Stimulated activated naive CD8-positive, alpha-beta T cell treated with anti-CD3 and anti-CD28 coated beads, Interleukin-15, Interleukin-2, amounts not matched to agents 100 ng/mL and 50 ng/mL, for 24 hours (primary cell): ENCODE data around the gene KIAA1958.
A peak's percentile ranks its signal among the peaks of the same experiment; 100 is the strongest.

Experiments used
- H3K27ac Mint-ChIP-seq: one replicate; pipeline ENCODE4 v1.8.0; 2021; ENCODE audit warnings: mild to moderate bottlenecking, mixed read lengths
- H3K27me3 Mint-ChIP-seq: one replicate; pipeline ENCODE4 v1.8.0; 2021; ENCODE audit warnings: mixed read lengths
- H3K36me3 Mint-ChIP-seq: one replicate; pipeline ENCODE4 v1.8.0; 2021; ENCODE audit warnings: low read depth, mixed read lengths
- H3K4me1 Mint-ChIP-seq: one replicate; pipeline ENCODE4 v1.8.0; 2021; ENCODE audit warnings: low read depth, mixed read lengths
- H3K4me3 Mint-ChIP-seq: one replicate; pipeline ENCODE4 v1.8.0; 2021; ENCODE audit warnings: mild to moderate bottlenecking, mixed read lengths
- H3K9me3 Mint-ChIP-seq: one replicate; pipeline ENCODE4 v1.8.0; 2021; ENCODE audit warnings: mixed read lengths

Gene KIAA1958

DNA sequence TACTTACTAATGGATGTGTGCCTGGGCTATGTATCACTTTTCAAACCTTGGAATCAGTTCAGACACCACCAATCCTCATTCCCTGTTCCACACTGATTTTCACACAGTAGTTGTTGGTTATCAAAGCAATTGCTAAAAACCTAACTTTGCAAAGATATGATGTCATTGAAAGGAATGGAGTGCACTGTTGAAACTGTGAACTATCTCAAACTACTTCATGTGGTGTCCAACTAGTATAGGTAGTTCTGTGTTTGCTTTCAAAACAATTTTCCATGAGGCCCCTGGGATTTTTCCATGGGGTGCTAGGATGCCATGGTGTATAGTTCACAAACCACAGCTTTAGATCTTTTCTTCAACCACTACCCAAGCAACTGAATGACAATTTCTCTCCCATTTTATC is 213.5 kb downstream of the KIAA1958 start:
- Mint-ChIP-seq H3K4me1 (peaks cover 25% of the 10 kb centered on the region), H3K27me3 (no peaks in the 10 kb centered on the region), H3K4me3 (no peak overlapping the region), H3K36me3 (peaks cover 56% of the 10 kb centered on the region), H3K27ac (no peak overlapping the region), H3K9me3 (no peaks in the 10 kb centered on the region)

DNA sequence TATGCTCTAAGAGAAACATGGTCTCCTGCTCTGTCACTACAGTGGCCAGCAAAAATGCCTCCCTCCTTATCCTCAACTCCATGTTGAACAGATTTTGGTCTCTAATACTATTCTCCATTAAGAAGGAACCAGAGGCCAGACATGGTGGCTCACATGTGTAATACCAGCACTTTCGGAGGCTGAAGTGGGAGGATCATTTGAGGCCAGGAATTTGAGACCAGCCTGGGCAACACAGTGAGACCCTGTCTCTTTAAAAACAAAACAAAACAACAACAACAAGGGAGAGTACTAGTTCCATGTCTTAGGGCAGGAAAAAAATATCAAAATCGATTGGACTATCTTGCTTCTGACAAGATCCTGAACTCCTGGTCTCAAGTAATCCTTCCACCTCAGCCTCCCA is 216.7 kb downstream of the KIAA1958 start:
- no peak overlapping the region for H3K4me3 Mint-ChIP-seq
- H3K27ac Mint-ChIP-seq = no peak overlapping the region
- H3K36me3 Mint-ChIP-seq = peaks cover 53% of the 10 kb centered on the region
- H3K4me1 Mint-ChIP-seq = peaks cover 34% of the 10 kb centered on the region
- H3K27me3 Mint-ChIP-seq = no peaks in the 10 kb centered on the region
- H3K9me3 Mint-ChIP-seq = no peaks in the 10 kb centered on the region

GRCh38 chr9:112705768-112706427 is 219.3 kb downstream of the KIAA1958 start:
- H3K9me3 Mint-ChIP-seq = no peaks in the 10 kb centered on the region
- no peak overlapping the region for H3K27ac Mint-ChIP-seq
- peaks cover 23% of the 10 kb centered on the region for H3K4me1 Mint-ChIP-seq
- H3K27me3 Mint-ChIP-seq = no peaks in the 10 kb centered on the region
- H3K36me3 Mint-ChIP-seq = peaks cover 47% of the 10 kb centered on the region
- no peak overlapping the region for H3K4me3 Mint-ChIP-seq

- Mint-ChIP-seq H3K4me1 (peaks cover 38% of the 10 kb centered on the region), H3K9me3 (no peaks in the 10 kb centered on the region), H3K27me3 (no peaks in the 10 kb centered on the region), H3K4me3 (no peak overlapping the region), H3K36me3 (peaks cover 39% of the 10 kb centered on the region), H3K27ac (no peak overlapping the region)
Observed at GRCh38 chr9:112711050-112711689, 224.5 kb downstream of the KIAA1958 start.

- H3K36me3 Mint-ChIP-seq = peaks cover 34% of the 10 kb centered on the region
- H3K27me3 Mint-ChIP-seq = no peaks in the 10 kb centered on the region
- no peak overlapping the region for H3K4me3 Mint-ChIP-seq
- H3K27ac Mint-ChIP-seq = peak overlapping the region; percentile 2
- H3K9me3 Mint-ChIP-seq = no peaks in the 10 kb centered on the region
- peaks cover 45% of the 10 kb centered on the region for H3K4me1 Mint-ChIP-seq
Observed at GRCh38 chr9:112712678-112713077, 226.1 kb downstream of the KIAA1958 start.

GRCh38 chr9:112717661-112718331 is 231.2 kb downstream of the KIAA1958 start, which contains the start of gene INIP:
Gene INIP (minus strand): TSS chr9:112718117. CDS start chr9:112716485, 1,632 bp downstream.
- peak within 1 kb of the TSS; percentile 96 for H3K27ac Mint-ChIP-seq
- no peaks in the 10 kb centered on the region for H3K9me3 Mint-ChIP-seq
- H3K4me1 Mint-ChIP-seq = peaks cover 41% of the 10 kb centered on the region
- H3K27me3 Mint-ChIP-seq = no peaks in the 10 kb centered on the region
- H3K36me3 Mint-ChIP-seq = peaks cover 13% of the 10 kb centered on the region
- H3K4me3 Mint-ChIP-seq = peak within 1 kb of the TSS; percentile 98
